PFSK-1 (cell line): ENCODE results near the gene ARAP3.

Experiments
- FOXP2 ChIP-seq: optimal IDR thresholded peaks from 2 replicates; pipeline ENCODE3; 2011; ENCODE audit warnings: borderline replicate concordance, control low read depth, inconsistent platforms; ENCODE audit not compliant: insufficient read depth; ENCODE audit errors: extremely low read length, extremely low read depth
- POLR2AphosphoS5 ChIP-seq: IDR thresholded peaks from 2 replicates; pipeline ENCODE4 v1.6.1; 2012; ENCODE audit warnings: low read depth, mild to moderate bottlenecking, control low read depth, low read length, moderate library complexity
- REST ChIP-seq, 2 experiments: IDR thresholded peaks; 2 replicates each; pipeline versions ENCODE4 v1.6.1 to v1.8.0; 2011 to 2012; ENCODE audit warnings: low read depth in 2 of 2, low read length in 2 of 2, control low read depth in 1 of 2, inconsistent platforms in 1 of 2, mild to moderate bottlenecking in 1 of 2, moderate library complexity in 1 of 2; ENCODE audit not compliant: insufficient read depth in 1 of 2
- SIN3A ChIP-seq: IDR thresholded peaks from 2 replicates; pipeline ENCODE4 v1.6.1; 2012; ENCODE audit warnings: mild to moderate bottlenecking, low read length, moderate library complexity, borderline replicate concordance; ENCODE audit not compliant: insufficient read depth
- TAF1 ChIP-seq: IDR thresholded peaks from 2 replicates; pipeline ENCODE4 v1.6.1; 2012; ENCODE audit warnings: low read length, control low read depth, borderline replicate concordance; ENCODE audit not compliant: insufficient read depth

The ARAP3 gene

GRCh38 chr5:141603923-141604717, 77.9 kb downstream of the ARAP3 start:
- TF ChIP-seq REST (IDR thresholded peaks at IDR 0.05; ENCODE audit: insufficient read depth in 1 of 2, low read depth in 2 of 2, low read length in 2 of 2): no peak
- no peak for TF ChIP-seq POLR2AphosphoS5
- TF ChIP-seq SIN3A: no peak
- no peak for TF ChIP-seq TAF1
- TF ChIP-seq FOXP2: no peak
